Measurements from ENCODE around the gene DMPK.

Gene DMPK

DNA sequence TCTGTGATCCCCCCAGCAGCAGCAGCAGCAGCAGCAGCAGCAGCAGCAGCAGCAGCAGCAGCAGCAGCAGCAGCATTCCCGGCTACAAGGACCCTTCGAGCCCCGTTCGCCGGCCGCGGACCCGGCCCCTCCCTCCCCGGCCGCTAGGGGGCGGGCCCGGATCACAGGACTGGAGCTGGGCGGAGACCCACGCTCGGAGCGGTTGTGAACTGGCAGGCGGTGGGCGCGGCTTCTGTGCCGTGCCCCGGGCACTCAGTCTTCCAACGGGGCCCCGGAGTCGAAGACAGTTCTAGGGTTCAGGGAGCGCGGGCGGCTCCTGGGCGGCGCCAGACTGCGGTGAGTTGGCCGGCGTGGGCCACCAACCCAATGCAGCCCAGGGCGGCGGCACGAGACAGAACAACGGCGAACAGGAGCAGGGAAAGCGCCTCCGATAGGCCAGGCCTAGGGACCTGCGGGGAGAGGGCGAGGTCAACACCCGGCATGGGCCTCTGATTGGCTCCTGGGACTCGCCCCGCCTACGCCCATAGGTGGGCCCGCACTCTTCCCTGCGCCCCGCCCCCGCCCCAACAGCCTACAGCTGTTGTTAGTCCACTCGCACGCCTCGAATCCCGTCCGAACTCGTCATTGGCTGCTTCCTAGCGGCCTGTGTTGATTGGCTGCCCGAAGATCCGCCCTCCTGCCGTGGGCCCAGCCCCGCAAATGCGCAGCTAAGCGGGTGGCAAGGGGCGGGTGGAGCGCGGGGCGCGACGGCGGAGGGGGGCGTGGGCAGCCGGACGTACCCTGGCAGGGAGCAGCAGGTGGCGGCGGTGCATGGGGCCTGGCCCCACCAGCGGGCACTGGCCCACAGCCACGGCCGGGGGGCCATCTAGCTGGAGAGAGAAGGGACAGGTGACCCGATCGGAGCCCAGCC is 11.8 kb downstream of the DMPK start:
- DNase-seq, result peak; percentile 40 to 96 (median 89)

DNA sequence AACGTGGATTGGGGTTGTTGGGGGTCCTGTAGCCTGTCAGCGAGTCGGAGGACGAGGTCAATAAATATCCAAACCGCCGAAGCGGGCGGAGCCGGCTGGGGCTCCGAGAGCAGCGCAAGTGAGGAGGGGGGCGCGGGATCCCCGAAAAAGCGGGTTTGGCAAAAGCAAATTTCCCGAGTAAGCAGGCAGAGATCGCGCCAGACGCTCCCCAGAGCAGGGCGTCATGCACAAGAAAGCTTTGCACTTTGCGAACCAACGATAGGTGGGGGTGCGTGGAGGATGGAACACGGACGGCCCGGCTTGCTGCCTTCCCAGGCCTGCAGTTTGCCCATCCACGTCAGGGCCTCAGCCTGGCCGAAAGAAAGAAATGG is 12.5 kb downstream of the DMPK start:
- DNase-seq, result peak in 37 of 58 donors; percentile 40 to 84 (median 61)

- peak; percentile 38 to 98 (median 92) for DNase-seq
Observed at GRCh38 chr19:45768984-45769782, 13.1 kb downstream of the DMPK start, which contains the start of gene SIX5. SIX5 (minus strand) TSS chr19:45769252; CDS start chr19:45768844, 408 bp downstream.

DNA sequence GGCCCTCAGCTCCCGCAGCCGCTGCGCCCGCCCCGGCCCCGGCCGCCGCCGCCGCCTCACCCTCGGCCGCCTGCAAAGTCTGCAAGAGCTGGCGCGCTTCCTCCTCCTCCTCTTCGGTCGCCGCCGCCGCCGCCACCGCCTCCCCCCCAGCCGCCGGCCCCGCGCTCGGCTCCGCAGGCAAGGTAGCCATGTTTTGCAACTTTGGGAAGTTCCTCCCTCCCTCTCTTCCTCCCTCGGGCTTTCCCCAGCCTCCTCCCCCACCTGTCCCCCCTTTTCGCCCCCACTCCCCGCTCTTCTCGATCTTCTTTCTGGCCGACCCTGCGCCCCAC is 13.7 kb downstream of the DMPK start:
- peak in 3 of 58 donors; percentile 37 to 62 (median 42) for DNase-seq

GRCh38 chr19:45767881-45768654 is 14.2 kb downstream of the DMPK start:
- peak in 24 of 58 donors; percentile 7 to 62 (median 30) for DNase-seq

- peak in 1 of 58 donors; percentile 34 for DNase-seq
Observed at GRCh38 chr19:45767410-45767880, 14.8 kb downstream of the DMPK start.

DNA sequence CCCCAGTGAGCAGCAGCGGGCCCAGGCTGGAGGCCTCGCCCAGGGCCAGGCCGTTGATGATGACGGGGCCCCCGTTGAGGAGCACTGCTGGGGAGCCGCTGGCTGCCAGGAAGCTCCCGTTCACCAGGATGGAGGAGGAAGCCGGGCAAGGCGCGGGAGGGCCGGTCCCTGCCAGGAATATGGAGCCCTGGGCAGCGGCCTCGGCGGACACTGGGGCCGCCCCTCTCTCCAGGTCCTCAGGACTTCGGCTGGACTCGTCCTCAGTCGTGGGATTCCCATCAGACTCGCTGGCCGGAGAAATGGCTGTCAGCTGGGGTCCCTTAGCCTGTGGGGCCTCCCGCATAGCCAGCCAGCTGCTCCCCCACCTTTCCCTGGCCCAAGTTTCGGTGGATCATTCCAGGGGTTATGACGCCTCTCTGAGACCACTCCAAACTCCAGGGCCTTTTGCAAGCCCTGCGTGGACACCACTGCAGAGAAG is 15.4 kb downstream of the DMPK start:
- DNase-seq, result no peak

GRCh38 chr19:45766296-45766868 is 15.9 kb downstream of the DMPK start:
- DNase-seq, result no peak

DNA sequence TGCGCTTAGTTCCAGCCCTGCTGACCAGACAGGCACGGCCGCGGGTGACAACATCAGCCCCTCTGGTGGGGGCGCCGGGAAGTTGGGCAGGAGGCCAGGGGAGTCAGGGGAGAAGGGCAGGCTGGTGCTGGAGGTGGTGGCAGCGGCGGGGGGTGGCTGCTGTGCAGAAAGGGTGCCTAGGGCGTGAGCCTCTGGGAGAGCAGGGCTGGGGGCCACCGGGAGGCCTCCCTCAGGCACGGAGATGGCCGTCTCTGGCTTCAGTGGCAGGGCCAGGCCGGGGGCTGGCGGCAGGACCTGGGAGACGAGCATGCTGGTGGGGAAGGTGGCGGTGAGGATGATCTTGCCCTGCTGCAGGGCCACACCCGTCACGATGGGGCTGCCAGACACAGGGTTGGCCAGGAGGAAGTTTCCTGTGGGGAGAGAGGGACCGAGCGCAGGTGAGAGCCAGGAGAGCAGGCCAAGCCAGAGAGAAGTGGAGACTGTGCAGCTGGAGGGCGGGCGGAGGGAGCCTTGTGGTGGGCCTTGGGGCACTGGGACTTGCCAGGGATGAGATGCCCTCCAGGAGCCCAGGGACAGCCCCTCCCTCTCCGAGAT is 16.5 kb downstream of the DMPK start:
- DNase-seq, result no peak

- no peak for DNase-seq
Observed at GRCh38 chr19:45764945-45765701, 17.2 kb downstream of the DMPK start.

GRCh38 chr19:45764475-45764874 is 17.8 kb downstream of the DMPK start:
- no peak for DNase-seq

DNA sequence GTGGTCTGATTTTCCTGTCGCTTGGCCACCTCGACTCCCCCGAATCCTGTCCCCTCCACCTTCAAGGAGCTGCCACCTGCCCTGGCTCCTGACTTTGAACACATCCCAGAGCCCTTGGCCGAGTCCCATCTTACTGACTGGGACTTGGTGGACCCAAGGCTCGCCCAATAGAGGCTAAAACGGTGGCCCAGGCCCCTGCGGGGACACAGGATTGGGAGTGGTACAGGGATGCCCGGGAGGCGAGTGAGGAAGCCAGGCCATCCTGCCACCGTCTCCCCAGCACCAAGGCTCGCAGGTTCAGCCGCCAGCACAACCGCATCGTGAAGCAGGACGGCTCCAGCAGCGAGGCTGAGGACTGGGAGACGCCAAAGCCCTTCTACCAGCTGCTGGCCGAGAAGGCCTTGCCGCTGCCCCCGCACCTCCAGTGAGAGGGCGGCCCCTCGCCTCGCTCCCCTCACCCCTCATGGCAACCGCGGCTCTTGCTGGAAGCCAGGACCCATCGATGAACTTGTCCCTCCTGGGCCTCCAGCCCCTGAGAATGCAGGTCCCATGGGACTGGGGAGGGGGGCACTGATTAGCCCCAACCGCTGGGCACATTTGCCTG is 18.5 kb downstream of the DMPK start:
- DNase-seq, result no peak

GRCh38 chr19:45762870-45763631 is 19.2 kb downstream of the DMPK start:
- no peak for DNase-seq

GRCh38 chr19:45761714-45762113 is 20.6 kb downstream of the DMPK start:
- no peak for DNase-seq

GRCh38 chr19:45758921-45759320 is 23.4 kb downstream of the DMPK start:
- no peak for DNase-seq

- no peak for DNase-seq
Observed at GRCh38 chr19:45757695-45758094, 24.6 kb downstream of the DMPK start.

DNA sequence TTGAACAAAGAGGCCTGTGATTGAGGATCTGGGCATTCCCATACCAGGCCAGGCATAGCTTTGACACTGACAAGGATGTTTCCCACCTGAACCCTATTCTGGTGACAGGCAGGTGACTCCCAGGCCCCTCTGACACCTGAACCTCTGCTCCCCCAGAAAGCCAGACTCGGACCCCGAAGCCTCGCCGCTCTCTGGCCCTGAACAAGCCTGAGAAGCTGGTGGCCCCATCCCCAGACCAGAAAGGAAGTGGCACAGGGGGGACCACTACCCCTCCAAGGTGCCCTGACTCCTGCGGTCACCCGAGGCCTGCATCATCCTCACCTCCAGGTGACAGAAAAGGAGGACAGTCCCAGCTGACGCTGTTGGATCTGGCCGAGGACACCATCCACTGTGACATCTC is 28.0 kb downstream of the DMPK start:
- no peak for DNase-seq

DNA sequence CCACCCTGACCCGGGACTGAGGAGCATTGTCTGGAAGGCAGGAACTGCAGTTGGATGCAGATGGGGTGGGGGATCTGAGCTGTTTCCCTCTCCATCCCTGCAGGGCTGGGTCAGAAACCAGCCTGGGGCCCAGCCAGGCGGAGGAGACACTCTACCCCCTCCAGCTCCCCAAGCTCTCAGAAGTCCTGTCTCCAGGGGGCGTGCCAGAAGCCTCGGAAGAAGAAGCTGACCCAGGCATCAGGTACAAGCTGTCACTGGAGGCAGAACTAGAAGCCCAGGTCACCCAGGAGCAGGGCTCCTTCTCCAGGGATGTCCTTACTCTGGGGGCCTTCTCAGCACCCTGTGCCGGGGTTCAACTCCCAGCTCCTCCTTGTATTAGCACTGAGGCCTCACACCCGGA is 28.7 kb downstream of the DMPK start:
- no peak for DNase-seq

Data from anterior cingulate cortex (tissue), 58 donors.